HepG2 (cell line): ENCODE data around the gene AKAP6. TPM values are rescaled to one million over a fixed set of nuclear protein-coding genes. Genes with fewer than 3 reads are reported as not detected.

Source experiments
- ATAC-seq: fragments of 200-7000 bp; cut with Tn5 transposase; 3 replicates; pipeline ENCODE4 v1.9.1; 2020; ENCODE audit warnings: mild to moderate bottlenecking, moderate library complexity
- Bru-seq: library from RNA; stranded (reverse); fragments of 400-500 nt; gene quantifications from one replicate; lab custom pipeline; 2021; lab: Mats Ljungman, UMichigan
- BruChase-seq, 2 experiments: library from RNA; stranded (reverse); fragments of 400-500 nt; gene quantifications; one replicate each; lab custom pipeline; 2021; lab: Mats Ljungman, UMichigan
- BruUV-seq: library from RNA; stranded (reverse); fragments of 400-500 nt; replicated peaks from 2 replicates; lab custom pipeline; 2021; lab: Mats Ljungman, UMichigan
- CTCF ChIA-PET: fragments of 300-600 bp; formaldehyde crosslinking; extraction: SDS; loops from one replicate; lab custom pipeline; 2021; ENCODE audit warnings: low total read pairs, inconsistent platforms, low intra/inter-chr PET ratio; lab: Yijun Ruan, JAX
- POLR2A ChIA-PET: fragments of 350-600 bp; sonication (Branson Sonifier 250); formaldehyde crosslinking; loops from one replicate; lab custom pipeline; 2020; ENCODE audit warnings: antibody characterized with exemption, inconsistent platforms; lab: Yijun Ruan, JAX
- DNase-seq: peaks from one replicate; pipeline ENCODE4 v3.0.0-alpha.2; 2015; ENCODE audit warnings: low spot score
- FAIRE-seq: peaks from 3 replicates; lab custom pipeline; 2011; peaks lifted over from hg19 to GRCh38; lab: Jason Lieb, UNC
- H2AFZ ChIP-seq: one replicate; pipeline ENCODE4 v1.6.1; 2011; ENCODE audit warnings: low read length, inconsistent platforms
- H3K27ac ChIP-seq: fragments of 300-600 bp; 3 replicates; pipeline ENCODE4 v1.8.0; 2011; ENCODE audit warnings: mixed run types, mild to moderate bottlenecking, mixed read lengths, low read length, inconsistent platforms; ENCODE audit not compliant: insufficient read depth; ENCODE audit errors: extremely low read length
- H3K27me3 ChIP-seq, 2 experiments: fragments of 200-600 bp in 1 of 2; 2 replicates in 1 of 2; 3 replicates in 1 of 2; pipeline versions ENCODE4 v1.6.0 to v1.8.0; 2011; ENCODE audit warnings: low read length in 2 of 2, mild to moderate bottlenecking in 2 of 2, moderate library complexity in 2 of 2, inconsistent platforms in 1 of 2; ENCODE audit not compliant: insufficient read depth in 2 of 2, control insufficient read depth in 1 of 2
- H3K36me3 ChIP-seq, 2 experiments: fragments of 200-600 bp in 1 of 2; replicated peaks in 1 of 2; 2 replicates in 1 of 2; 3 replicates in 1 of 2; pipeline versions ENCODE4 v1.5.1 to v1.8.0; 2011; ENCODE audit warnings: low read length in 2 of 2, inconsistent platforms in 1 of 2; ENCODE audit not compliant: insufficient read depth in 2 of 2, control insufficient read depth in 1 of 2
- H3K4me1 ChIP-seq: 2 replicates; pipeline ENCODE4 v1.5.1; 2012; ENCODE audit warnings: low read length, inconsistent platforms; ENCODE audit not compliant: insufficient read depth
- H3K4me2 ChIP-seq: 2 replicates; pipeline ENCODE4 v1.6.0; 2011; ENCODE audit warnings: low read depth, low read length, inconsistent platforms
- H3K4me3 ChIP-seq, 3 experiments: fragments of 200-600 bp in 1 of 3; sonication (generic), shearing (Covaris generic) in 1 of 3; replicated peaks in 1 of 3; 2 replicates each; pipeline ENCODE4 v1.5.1; 2011 to 2016; ENCODE audit warnings: low read length in 3 of 3, inconsistent platforms in 2 of 3, low read depth in 2 of 3, mild to moderate bottlenecking in 2 of 3, control low read depth in 1 of 3, mixed read lengths in 1 of 3; ENCODE audit not compliant: insufficient read depth in 1 of 3
- H3K79me2 ChIP-seq: one replicate; pipeline ENCODE4 v1.6.1; 2011; ENCODE audit warnings: low read length, inconsistent platforms; ENCODE audit not compliant: insufficient read depth
- H3K9ac ChIP-seq: 2 replicates; pipeline ENCODE4 v1.6.0; 2011; ENCODE audit warnings: mild to moderate bottlenecking, low read depth, low read length, inconsistent platforms; ENCODE audit not compliant: insufficient read depth
- H3K9me3 ChIP-seq: 2 replicates; pipeline ENCODE4 v1.5.1; 2012; ENCODE audit warnings: mild to moderate bottlenecking, low read length
- H4K20me1 ChIP-seq: 2 replicates; pipeline ENCODE4 v1.6.0; 2011; ENCODE audit warnings: inconsistent platforms, mild to moderate bottlenecking, low read length, moderate library complexity; ENCODE audit not compliant: insufficient read depth
- HCFC1 ChIP-seq: fragments of 150-350 bp; IDR thresholded peaks from 2 replicates; pipeline ENCODE4 v1.6.1; 2014; ENCODE audit warnings: low read depth, low read length
- HNF1A ChIP-seq, 2 experiments: sonication (generic) in 1 of 2; formaldehyde crosslinking in 1 of 2; IDR thresholded peaks; 2 replicates each; pipeline versions ENCODE4 v1.4.0 to v1.6.1; 2016 to 2020; ENCODE audit warnings: borderline replicate concordance in 1 of 2, low read depth in 1 of 2, mild to moderate bottlenecking in 1 of 2, missing genetic modification reagents in 1 of 2
- NFIB ChIP-seq: sonication (generic); formaldehyde crosslinking; IDR thresholded peaks from 2 replicates; pipeline ENCODE4 v1.9.0; 2021; ENCODE audit warnings: missing genetic modification reagents, mild to moderate bottlenecking, borderline replicate concordance
- NONO ChIP-seq, 2 experiments: fragments of 450-650 bp in 1 of 2; sonication (generic) in 1 of 2; formaldehyde crosslinking in 1 of 2; IDR thresholded peaks in 1 of 2; conservative IDR thresholded peaks in 1 of 2; 2 replicates each; pipeline versions ENCODE4 v1.6.1 to v1.8.0; 2017 to 2022; ENCODE audit warnings: mild to moderate bottlenecking in 1 of 2, missing genetic modification reagents in 1 of 2, moderate library complexity in 1 of 2
- RFX1 ChIP-seq: fragments of 450-650 bp; IDR thresholded peaks from 2 replicates; pipeline ENCODE4 v1.6.1; 2017
- RFX5 ChIP-seq: IDR thresholded peaks from 2 replicates; pipeline ENCODE4 v1.6.1; 2011; ENCODE audit warnings: low read depth, low read length, improper control_type of control experiment
- SALL2 ChIP-seq: sonication (generic); formaldehyde crosslinking; IDR thresholded peaks from 2 replicates; pipeline ENCODE4 v1.8.1; 2023; ENCODE audit warnings: mild to moderate bottlenecking, missing genetic modification reagents, inconsistent platforms
- ZBTB21 ChIP-seq: sonication (generic); formaldehyde crosslinking; IDR thresholded peaks from 2 replicates; pipeline ENCODE4 v1.4.0; 2020; ENCODE audit warnings: missing genetic modification reagents
- ZNF205 ChIP-seq: IDR thresholded peaks from 2 replicates; pipeline ENCODE4 v1.6.1; 2018; ENCODE audit warnings: missing biosample characterization, missing genetic modification reagents
- ZNF451 ChIP-seq: sonication (generic); formaldehyde crosslinking; IDR thresholded peaks from 2 replicates; pipeline ENCODE4 v1.5.0; 2020; ENCODE audit warnings: mild to moderate bottlenecking, missing genetic modification reagents
- ZNF501 ChIP-seq: sonication (generic); formaldehyde crosslinking; IDR thresholded peaks from 2 replicates; pipeline ENCODE4 v1.5.1; 2020; ENCODE audit warnings: mild to moderate bottlenecking, moderate library complexity, missing genetic modification reagents
- ZNF574 ChIP-seq: sonication (generic); formaldehyde crosslinking; IDR thresholded peaks from 2 replicates; pipeline ENCODE4 v1.4.0; 2020; ENCODE audit warnings: missing genetic modification reagents
- ZNF781 ChIP-seq: sonication (generic); formaldehyde crosslinking; IDR thresholded peaks from 2 replicates; pipeline ENCODE4 v1.5.1; 2020; ENCODE audit warnings: borderline replicate concordance, mild to moderate bottlenecking, missing genetic modification reagents; ENCODE audit errors: not compliant biosample characterization
- WGBS: methylation state at CpG from one replicate; pipeline ENCODE4 v1.1.6; 2017; ENCODE audit warnings: low lambda C conversion rate; 5-methylcytosine and 5-hydroxymethylcytosine counted together
- in situ Hi-C: cut with HindIII; loops from 2 replicates; pipeline ENCODE4 v1.10.0; 2017; ENCODE audit warnings: low pct_unique_long_range_greater_than_20kb; ENCODE audit not compliant: extremely low pct_ligation_motif_present
- intact Hi-C: fragments of 100-400 bp; cut with micrococcal nuclease; formaldehyde crosslinking; loops from one replicate; pipeline ENCODE4 v1.10.0; 2022; ENCODE audit not compliant: unreplicated experiment
- long read RNA-seq, 2 experiments: library from RNA in 1 of 2; library from polyadenylated mRNA in 1 of 2; stranded (forward) in 1 of 2; unstranded in 1 of 2; transcript quantifications; one replicate each; pipeline ENCODE4 v2.0.0, GENCODE V29; 2019 to 2022
- polyA minus RNA-seq, 3 experiments: library from RNA; depleted of rRNA, polyadenylated mRNA; stranded (reverse); fragments of >200 nt; gene quantifications; 2 replicates each; pipeline ENCODE4 v1.2.3, GENCODE V29; 2011; ENCODE audit warnings: low replicate concordance in 1 of 3
- polyA plus RNA-seq, 8 experiments: library from polyadenylated mRNA; depleted of rRNA in 3 of 8; stranded (reverse) in 7 of 8; unstranded in 1 of 8; fragments of >200 nt; fragmentation: Illumina TruSeq in 4 of 8; extraction: Trizol in 4 of 8; gene quantifications; 2 replicates each; pipeline versions ENCODE4 v1.2.1 to v1.2.3, GENCODE V29; 2011 to 2016; ENCODE audit warnings: low read depth in 4 of 8, missing spikeins in 1 of 8, mixed read lengths in 1 of 8; ENCODE audit not compliant: insufficient read depth in 1 of 8
- total RNA-seq, 5 experiments: library from RNA; depleted of rRNA; stranded (reverse); fragments of >200 nt; fragmentation: Illumina TruSeq; extraction: Trizol; gene quantifications; 2 replicates each; pipeline ENCODE4 v1.2.3, GENCODE V29; 2016; ENCODE audit warnings: low read depth in 1 of 5

The AKAP6 gene
- total RNA-seq (2016; rRNA removed; fragmentation: Illumina TruSeq; extraction: Trizol) (0.84 and 1.4 TPM in 2 replicates), polyA plus RNA-seq (2011; rRNA removed) (0.51 and 1.4 TPM in 2 replicates), polyA minus RNA-seq (2011; rRNA and poly(A)+ RNA removed; ENCODE audit: low replicate concordance) (4.0 and 4.2 TPM in 2 replicates), Bru-seq, nascent RNA (percentile 25 among the genes with signal in this experiment), BruChase-seq, experiment 1, labeled RNA remaining after a 6-hour chase (percentile 18 among the genes with signal in this experiment), BruChase-seq, experiment 2, labeled RNA remaining after a 2-hour chase (percentile 21 among the genes with signal in this experiment)
- 0.79 and 1.4 TPM in 2 replicates for total RNA-seq (2016; cell fraction: cytosol; rRNA removed; fragmentation: Illumina TruSeq; extraction: Trizol; ENCODE audit: low read depth)
- total RNA-seq (2016; cell fraction: insoluble cytoplasmic fraction; rRNA removed; fragmentation: Illumina TruSeq; extraction: Trizol), result 0.91 and 1.5 TPM in 2 replicates
- total RNA-seq (2016; cell fraction: membrane; rRNA removed; fragmentation: Illumina TruSeq; extraction: Trizol), result 0.62 and 0.86 TPM in 2 replicates
- total RNA-seq (2016; cell fraction: nucleus; rRNA removed; fragmentation: Illumina TruSeq; extraction: Trizol), result 1.4 and 5.7 TPM in 2 replicates
- 0.23 and 0.54 TPM in 2 replicates for polyA plus RNA-seq (2011; cell fraction: cytosol; rRNA removed)
- 1.2 and 1.6 TPM in 2 replicates for polyA plus RNA-seq (2011; cell fraction: nucleus; rRNA removed)
- polyA plus RNA-seq (2012), result 0.39 and 0.59 TPM in 2 replicates
- polyA plus RNA-seq (2016; cell fraction: cytosol; fragmentation: Illumina TruSeq; extraction: Trizol; ENCODE audit: low read depth), result 0.08 and 0.09 TPM in 2 replicates
- 0.33 and 0.58 TPM in 2 replicates for polyA plus RNA-seq (2016; cell fraction: insoluble cytoplasmic fraction; fragmentation: Illumina TruSeq; extraction: Trizol; ENCODE audit: low read depth)
- polyA plus RNA-seq (2016; cell fraction: membrane; fragmentation: Illumina TruSeq; extraction: Trizol; ENCODE audit: low read depth), result 0.02 and 0.40 TPM in 2 replicates
- 0.48 and 0.79 TPM in 2 replicates for polyA plus RNA-seq (2016; cell fraction: nucleus; fragmentation: Illumina TruSeq; extraction: Trizol; ENCODE audit: insufficient read depth, low read depth)
- 2.2 and 2.4 TPM in 2 replicates for polyA minus RNA-seq (2011; cell fraction: cytosol; rRNA and poly(A)+ RNA removed)
- 9.5 and 13.1 TPM in 2 replicates for polyA minus RNA-seq (2011; cell fraction: nucleus; rRNA and poly(A)+ RNA removed)
- long read RNA-seq, experiment 1, partial matches to known transcripts, result 1 of 1 reads
- long read RNA-seq, experiment 1, other reads (novel, unspliced or antisense), result 0 of 1 reads
- long read RNA-seq, experiment 2, partial matches to known transcripts, result 0 of 2 reads
- long read RNA-seq, experiment 2, other reads (novel, unspliced or antisense), result 2 of 2 reads

GRCh38 chr14:32329146-32329545, at the start of gene AKAP6:
AKAP6 (plus strand) TSS chr14:32329298; CDS start chr14:32433494, 104,196 bp downstream.
- Histone ChIP-seq H3K36me3 (no peaks in the 10 kb centered on the region), H3K9me3 (no peaks in the 10 kb centered on the region), H4K20me1 (no peaks in the 10 kb centered on the region), H3K27ac (no peak within 1 kb of the TSS), H3K4me3 (no peak within 1 kb of the TSS), H2AFZ (no peak within 1 kb of the TSS), H3K9ac (no peak within 1 kb of the TSS), H3K27me3 (no peaks in the 10 kb centered on the region), H3K79me2 (no peaks in the 10 kb centered on the region), H3K4me2 (no peak within 1 kb of the TSS), H3K4me1 (no peaks in the 10 kb centered on the region)
- no TSS peak for BruUV-seq
- FAIRE-seq (no peak), ATAC-seq (no peak), DNase-seq (no peak)
- in situ Hi-C loops (no loop called here), intact Hi-C loops (no loop called here)
- WGBS, result 33% methylated on average over 7 of the region's 7 CpGs
- CTCF ChIA-PET, result no interaction called here
- POLR2A ChIA-PET, result no interaction called here
- TF ChIP-seq ZBTB21 (no peak), ZNF574 (CRISPR knock-in tag) (no peak), HCFC1 (no peak), ZNF781 (CRISPR knock-in tag) (no peak), NFIB (CRISPR knock-in tag) (no peak), ZNF205 (CRISPR knock-in tag) (no peak), RFX1 (peak; percentile 71), RFX5 (0 out of 2 replicates have a peak, but pooled peaks have one; percentile 26), HNF1A (IDR thresholded peaks at IDR 0.05; ENCODE audit: low read depth) (no peak), HNF1A (CRISPR knock-in tag; IDR thresholded peaks at IDR 0.05; ENCODE audit: borderline replicate concordance) (no peak), SALL2 (no peak), ZNF501 (CRISPR knock-in tag) (no peak), ZNF451 (CRISPR knock-in tag) (no peak), NONO (IDR thresholded peaks at IDR 0.05) (no peak), NONO (CRISPR knock-in tag; conservative IDR thresholded peaks at IDR 0.05) (no peak)
